Measurements from ENCODE around the gene MSMB. TPM values are rescaled to one million over a fixed set of nuclear protein-coding genes. Genes with fewer than 3 reads are reported as not detected.

Gene MSMB
- total RNA-seq, 2 donors from 2014 or later: not detected

- Histone ChIP-seq H3K27me3 (no peaks in the 10 kb centered on the region), H3K4me1 (no peaks in the 10 kb centered on the region), H3K9ac (ENCODE audit: low read depth in 2 of 2, low read length in 2 of 2) (no peak overlapping the region), H3K27ac (no peak overlapping the region), H3K4me3 (no peak overlapping the region), H3K9me3 (no peaks in the 10 kb centered on the region), H3K36me3 (no peaks in the 10 kb centered on the region)
- no peak for TF ChIP-seq CTCF (IDR thresholded peaks at IDR 0.05)
- intact Hi-C loops (cut with DNase I): no loop called here
- no peak for DNase-seq
These were observed 2.1 kb upstream of the MSMB start for GRCh38 chr10:46048152-46048551.

GRCh38 chr10:46042527-46042926 is 3.5 kb downstream of the MSMB start:
- DNase-seq: no peak
- Histone ChIP-seq H3K27ac (no peak overlapping the region), H3K4me1 (no peaks in the 10 kb centered on the region), H3K9me3 (no peaks in the 10 kb centered on the region), H3K4me3 (no peak overlapping the region), H3K36me3 (no peaks in the 10 kb centered on the region), H3K9ac (ENCODE audit: low read depth in 2 of 2, low read length in 2 of 2) (no peak overlapping the region), H3K27me3 (no peaks in the 10 kb centered on the region)
- intact Hi-C loops (cut with DNase I): no loop called here
- TF ChIP-seq CTCF (IDR thresholded peaks at IDR 0.05): no peak

- Histone ChIP-seq H3K4me3 (no peak overlapping the region), H3K27ac (no peak overlapping the region), H3K4me1 (no peaks in the 10 kb centered on the region), H3K36me3 (no peaks in the 10 kb centered on the region), H3K9ac (ENCODE audit: low read depth in 2 of 2, low read length in 2 of 2) (no peak overlapping the region), H3K9me3 (no peaks in the 10 kb centered on the region), H3K27me3 (no peaks in the 10 kb centered on the region)
- DNase-seq: no peak
- intact Hi-C loops (cut with DNase I): no loop called here
- TF ChIP-seq CTCF (IDR thresholded peaks at IDR 0.05): no peak
These were observed 6.1 kb downstream of the MSMB start for GRCh38 chr10:46040004-46040403.

- no peaks in the 10 kb centered on the region for H3K36me3 ChIP-seq
- TF ChIP-seq CTCF (IDR thresholded peaks at IDR 0.05): no peak
- H3K9me3 ChIP-seq: no peaks in the 10 kb centered on the region
- H3K27ac ChIP-seq: no peak overlapping the region
- no peak overlapping the region for H3K4me3 ChIP-seq
- DNase-seq: no peak
- intact Hi-C loops (cut with DNase I): no loop called here
- H3K4me1 ChIP-seq: no peaks in the 10 kb centered on the region
- no peaks in the 10 kb centered on the region for H3K27me3 ChIP-seq
- no peak overlapping the region for H3K9ac ChIP-seq (ENCODE audit: low read depth in 2 of 2, low read length in 2 of 2)
These were observed 8.8 kb downstream of the MSMB start for GRCh38 chr10:46037107-46037825.

GRCh38 chr10:46035923-46036849 is 9.9 kb downstream of the MSMB start:
- H3K9me3 ChIP-seq: no peaks in the 10 kb centered on the region
- intact Hi-C loops (cut with DNase I): no loop called here
- no peak overlapping the region for H3K27ac ChIP-seq
- H3K4me3 ChIP-seq: no peak overlapping the region
- no peak overlapping the region for H3K9ac ChIP-seq (ENCODE audit: low read depth in 2 of 2, low read length in 2 of 2)
- no peaks in the 10 kb centered on the region for H3K27me3 ChIP-seq
- no peaks in the 10 kb centered on the region for H3K36me3 ChIP-seq
- no peaks in the 10 kb centered on the region for H3K4me1 ChIP-seq
- DNase-seq: no peak
- TF ChIP-seq CTCF (IDR thresholded peaks at IDR 0.05): no peak

All from colonic mucosa (tissue), 4 donors.